GM18511 (cell line): ENCODE measurements around the gene ING5.

Experiments used
- ATAC-seq: cut with Tn5 transposase; IDR thresholded peaks from one replicate; pipeline ENCODE4 v1.9.1; 2021; ENCODE audit warnings: mild to moderate bottlenecking, moderate library complexity; ENCODE audit not compliant: unreplicated experiment

ING5 gene

DNA sequence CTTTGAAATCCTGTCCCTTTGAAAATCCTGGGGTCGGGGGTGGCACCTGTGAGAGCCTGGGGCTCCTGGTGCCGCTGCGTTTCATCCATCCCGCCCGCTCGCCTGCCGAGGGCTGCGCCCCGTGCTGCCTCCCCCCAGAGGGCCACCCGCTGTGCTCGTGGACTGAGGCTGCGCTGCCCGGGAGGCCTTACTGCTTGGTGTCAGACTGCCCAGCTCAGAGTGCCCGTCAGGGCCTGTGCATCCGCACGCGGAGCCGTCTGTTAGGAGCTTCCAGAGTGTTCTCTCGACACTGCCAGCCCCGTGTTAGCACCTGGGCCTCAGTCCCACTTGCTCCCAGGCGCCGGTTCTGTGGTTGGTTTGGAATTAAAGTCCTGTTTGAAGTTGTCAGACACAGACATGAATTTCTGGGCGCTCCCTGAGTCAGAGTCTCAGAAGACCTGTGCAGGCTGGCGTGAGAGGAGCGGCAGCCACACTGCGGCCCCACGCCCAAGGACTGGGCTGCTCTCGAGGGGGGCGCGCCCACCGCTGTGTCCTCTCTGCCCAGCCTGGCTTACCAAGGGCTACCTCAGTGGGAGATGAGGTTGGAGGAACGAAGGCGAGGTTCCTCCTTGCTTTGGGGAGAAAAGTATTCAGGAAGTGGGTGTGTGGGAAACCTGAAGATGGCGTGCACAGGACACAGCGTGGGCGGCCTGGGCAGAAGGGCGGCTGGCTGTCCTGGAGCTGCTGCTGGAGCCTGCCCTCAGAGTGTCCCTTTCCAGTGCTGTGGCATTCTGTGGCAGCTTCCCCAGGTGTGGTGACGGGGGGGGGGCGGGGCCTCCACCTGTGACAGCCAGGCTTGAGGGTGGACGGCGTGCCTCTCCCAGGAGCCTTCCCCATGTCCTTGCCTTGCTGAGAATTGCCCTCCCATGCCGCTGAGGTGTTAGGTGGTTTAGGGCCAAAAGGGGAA lies 29.3 kb upstream of the ING5 start:
- no peak for ATAC-seq

DNA sequence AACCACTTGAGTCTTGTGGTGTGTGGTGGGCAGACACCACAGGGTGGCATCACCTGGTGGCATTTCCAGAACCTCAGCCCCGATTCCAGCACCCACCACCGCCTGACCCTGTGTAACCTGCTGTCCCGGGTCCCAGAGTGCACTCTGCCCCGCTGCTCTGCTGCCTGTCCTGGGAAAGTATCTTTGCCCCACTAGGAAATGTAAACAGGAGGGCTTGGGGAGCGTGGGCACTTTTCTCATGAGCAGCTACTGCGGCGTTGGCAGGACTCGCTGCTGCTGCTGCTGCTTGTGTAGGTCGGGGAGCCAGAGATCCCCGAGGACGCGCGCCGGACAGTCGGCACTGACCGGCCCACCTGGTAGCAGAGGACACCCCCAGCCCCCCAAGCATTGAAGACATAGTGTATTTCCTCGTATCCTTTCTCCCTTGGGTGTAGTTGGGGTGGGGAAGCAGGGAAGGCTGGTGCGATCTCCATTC lies 28.6 kb upstream of the ING5 start:
- ATAC-seq: no peak

DNA sequence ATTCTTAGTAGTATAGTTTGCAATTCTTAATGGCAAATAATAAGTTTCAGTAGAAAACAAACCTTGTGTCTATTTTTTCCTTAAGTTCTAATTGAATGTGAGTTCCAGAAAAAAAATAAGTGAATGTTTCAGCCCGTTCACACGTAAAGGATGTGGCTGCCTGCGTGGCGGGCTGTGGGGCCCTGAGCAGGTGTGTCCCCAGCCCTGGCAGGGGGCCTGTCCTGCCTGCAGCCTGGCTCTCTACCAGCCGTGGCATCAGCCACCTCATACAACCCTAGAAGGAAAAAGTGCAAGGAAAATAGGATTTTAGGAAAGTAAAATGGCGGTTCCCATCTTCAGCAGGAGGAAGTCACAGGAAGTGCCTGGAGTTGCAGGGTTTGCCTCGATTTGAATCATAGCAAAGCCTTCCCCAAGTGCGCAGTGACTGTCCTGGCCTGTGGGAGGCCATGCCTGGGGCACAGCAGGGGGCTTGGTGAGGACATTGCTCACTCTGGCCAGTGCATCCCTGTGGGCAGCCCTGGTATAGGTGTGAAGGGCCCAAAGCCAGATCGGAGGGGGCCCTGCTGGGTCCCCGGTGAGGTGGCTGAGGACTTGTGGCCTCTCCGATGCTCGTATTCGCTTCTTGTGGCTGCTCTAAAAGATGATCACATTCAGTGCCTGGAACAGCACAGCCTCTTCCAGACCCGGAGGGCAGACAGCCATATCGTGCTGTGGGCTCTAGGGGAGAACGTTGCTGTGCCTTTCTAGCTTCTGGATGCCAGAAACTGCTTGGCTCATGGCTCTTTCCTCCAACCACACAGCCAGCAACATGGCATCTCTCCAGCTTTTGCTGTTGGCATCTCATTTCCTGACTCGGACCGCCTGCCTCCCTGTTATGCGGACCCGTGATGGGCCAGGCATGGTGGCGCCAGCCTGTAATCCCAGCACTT lies 27.8 kb upstream of the ING5 start:
- no peak for ATAC-seq

DNA sequence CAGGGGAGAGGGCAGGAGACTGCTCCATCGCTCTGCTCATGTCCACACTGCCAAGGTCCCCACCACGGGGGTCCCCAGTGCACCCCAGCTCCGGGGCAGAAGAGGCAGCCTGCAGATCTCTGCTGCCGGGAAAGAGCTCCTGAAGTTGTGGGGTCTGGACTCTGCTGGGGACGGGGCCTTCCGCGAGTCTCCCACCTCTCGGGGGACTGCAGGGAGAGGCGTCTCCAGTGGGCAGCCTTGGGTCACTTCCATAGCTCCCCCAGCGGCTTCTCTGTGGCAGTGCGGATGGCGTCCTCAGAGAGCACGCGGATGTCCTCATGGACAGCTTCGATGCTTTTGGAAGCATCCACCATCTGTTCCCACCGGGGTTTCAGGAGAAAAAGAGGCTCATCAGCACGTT lies 26.0 kb upstream of the ING5 start:
- ATAC-seq: no peak

DNA sequence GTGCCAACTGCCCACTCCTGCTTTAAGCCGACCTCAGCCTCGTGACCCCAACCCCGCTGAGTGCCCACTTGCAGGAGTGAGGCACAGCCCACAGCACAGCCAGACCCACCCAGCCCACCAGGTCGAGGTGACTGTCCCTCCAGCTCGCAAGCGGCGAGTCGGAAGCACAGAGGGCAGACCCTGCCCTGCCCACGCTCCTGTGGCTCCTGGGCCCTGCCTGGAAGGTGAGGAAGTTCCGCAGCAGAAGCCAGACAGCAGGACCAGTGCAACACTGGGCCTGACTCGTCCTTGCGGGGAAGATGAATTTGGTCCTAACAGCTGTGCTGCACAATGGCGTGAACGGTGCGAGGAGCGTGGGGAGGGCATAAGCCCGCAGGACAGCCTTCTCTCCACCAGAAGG lies 25.2 kb upstream of the ING5 start:
- no peak for ATAC-seq

GRCh38 chr2:241677392-241677791 lies 24.4 kb upstream of the ING5 start:
- no peak for ATAC-seq

DNA sequence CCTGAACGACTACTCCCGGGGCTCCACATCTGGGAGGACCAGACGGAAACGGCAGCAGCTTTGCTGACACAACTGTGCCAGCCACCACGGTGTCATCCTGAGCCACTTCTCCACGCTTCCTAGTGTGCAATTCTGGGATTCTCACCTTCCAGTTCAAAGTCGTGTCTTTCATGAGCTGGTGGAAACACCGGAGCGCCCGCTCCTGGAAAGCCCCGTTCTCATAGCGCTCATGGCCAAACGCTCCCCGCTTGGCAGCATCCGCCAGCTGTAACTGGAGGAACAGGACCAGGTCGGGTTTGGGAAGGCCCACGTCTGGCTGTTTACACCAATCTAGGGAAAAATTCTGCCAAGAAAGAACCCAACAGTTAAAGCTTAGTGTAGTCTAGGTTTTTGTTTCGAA lies 23.5 kb upstream of the ING5 start:
- no peak for ATAC-seq

DNA sequence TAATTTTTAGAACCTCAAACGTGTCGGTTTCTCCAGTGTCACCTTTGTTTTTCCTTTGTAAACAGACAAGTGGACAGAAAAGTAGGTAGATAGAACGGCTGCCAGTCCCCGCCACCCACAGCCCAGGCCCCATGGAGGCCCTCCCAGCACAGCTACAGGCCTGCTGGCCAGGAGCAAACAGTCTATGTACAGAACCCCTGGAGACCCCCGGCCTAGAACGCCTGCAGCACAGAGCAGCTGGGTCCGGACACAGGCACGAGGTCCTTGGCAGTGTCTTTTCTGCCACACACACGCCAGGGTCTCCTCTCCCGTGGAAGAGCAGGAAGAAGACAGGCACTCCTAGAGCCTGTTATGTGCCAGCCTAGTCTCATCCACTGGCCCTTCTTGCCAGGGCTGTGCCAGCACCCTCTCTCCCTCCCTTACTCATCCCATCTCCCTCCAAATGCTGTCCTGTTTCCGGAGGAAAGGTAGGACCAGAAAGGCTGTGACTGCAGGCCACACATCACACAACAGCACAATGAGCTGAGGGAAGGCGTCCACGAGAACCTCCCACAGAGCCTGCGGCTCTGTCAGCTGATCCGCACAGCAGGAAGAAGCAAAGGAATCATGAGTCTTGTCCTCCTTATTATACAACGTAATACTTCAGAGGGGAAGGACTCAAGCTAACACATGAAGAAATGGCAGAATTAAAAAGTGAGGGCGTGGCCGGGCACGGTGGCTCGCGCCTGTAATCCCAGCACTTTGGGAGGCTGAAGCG lies 22.9 kb upstream of the ING5 start:
- ATAC-seq: no peak

GRCh38 chr2:241680044-241680443 lies 21.8 kb upstream of the ING5 start:
- ATAC-seq: no peak

GRCh38 chr2:241680827-241681599 lies 20.8 kb upstream of the ING5 start:
- no peak for ATAC-seq

DNA sequence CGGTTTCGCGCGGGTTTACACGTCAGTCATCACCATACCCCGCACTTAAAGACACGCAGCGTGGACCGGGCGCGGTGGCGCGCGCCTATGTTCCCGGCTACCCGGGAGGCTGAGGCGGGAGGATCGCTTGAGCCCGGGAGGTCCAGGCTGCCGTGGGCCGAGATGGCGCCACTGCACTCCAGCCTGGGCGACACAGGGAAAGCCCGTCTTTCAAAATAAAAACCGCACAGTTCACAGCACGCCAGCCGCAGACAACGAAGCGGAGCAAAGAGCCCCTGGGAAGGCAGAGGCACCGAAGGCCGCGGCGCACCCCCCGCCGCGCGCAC lies 15.6 kb upstream of the ING5 start:
- peak; percentile 14 for ATAC-seq

- peak; percentile 96 for ATAC-seq
Observed at GRCh38 chr2:241686650-241687425, 15.0 kb upstream of the ING5 start, which contains the start of gene DTYMK. DTYMK (minus strand) TSS chr2:241686815; CDS start chr2:241686783, 32 bp downstream.

- ATAC-seq: no peak
Observed at GRCh38 chr2:241689306-241689705, 12.5 kb upstream of the ING5 start.

- no peak for ATAC-seq
Observed at GRCh38 chr2:241690202-241690717, 11.6 kb upstream of the ING5 start.

- ATAC-seq: no peak
Observed at GRCh38 chr2:241692448-241692847, 9.4 kb upstream of the ING5 start.

DNA sequence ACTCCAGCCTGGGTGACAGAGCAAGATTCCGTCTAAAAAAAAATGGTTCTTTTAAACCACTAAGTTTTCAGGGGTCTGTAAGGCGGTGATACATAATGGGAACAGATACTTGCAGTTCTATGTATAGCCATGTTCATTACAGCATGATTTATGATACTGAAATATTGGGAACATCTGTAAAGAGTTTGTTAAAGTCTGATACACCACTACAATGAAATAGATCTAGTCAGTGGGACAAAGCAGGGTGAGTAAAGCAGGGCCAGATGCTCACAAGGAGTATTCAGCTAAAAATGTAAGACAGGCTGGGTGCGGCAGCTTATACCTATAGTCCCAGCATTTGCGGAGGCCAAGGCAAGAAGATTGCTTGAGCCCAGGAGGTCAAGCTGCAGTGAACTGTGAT lies 6.2 kb upstream of the ING5 start:
- no peak for ATAC-seq

DNA sequence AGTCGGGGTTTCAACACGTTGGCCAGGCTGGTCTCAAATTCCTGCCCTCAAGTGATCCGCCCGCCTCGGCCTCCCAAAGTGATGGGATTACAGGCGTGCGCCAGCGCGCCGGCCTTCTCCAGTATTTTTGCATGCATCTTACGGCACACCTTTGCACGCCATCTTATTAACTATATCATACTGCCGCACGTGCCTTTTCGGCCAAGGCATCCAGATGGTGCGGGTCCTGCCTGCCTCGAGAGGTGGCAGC lies 765 bp upstream of the ING5 start:
- ATAC-seq: no peak

- ATAC-seq: peak; percentile 72
Observed at GRCh38 chr2:241702155-241703031, 554 bp downstream of the ING5 start.
